Lower leg skin (tissue), 3 donors: ENCODE data around the gene HDAC4.

ENCODE experiments used
- POLR2A ChIP-seq, 2 donors: fragments of 450-650 bp; IDR thresholded peaks; one replicate each; pipeline ENCODE4 v1.6.1; 2016 to 2017; ENCODE audit warnings: antibody characterized with exemption in 2 of 2, mild to moderate bottlenecking in 1 of 2, moderate library complexity in 1 of 2
- TF ChIP-seq, protein P1 (sequence below), 3 donors: fragments of 450-650 bp; IDR thresholded peaks; one replicate each; pipeline ENCODE4 v1.5.1; 2016; ENCODE audit warnings: antibody characterized with exemption in 3 of 3, mild to moderate bottlenecking in 3 of 3, moderate library complexity in 2 of 3

DNA sequence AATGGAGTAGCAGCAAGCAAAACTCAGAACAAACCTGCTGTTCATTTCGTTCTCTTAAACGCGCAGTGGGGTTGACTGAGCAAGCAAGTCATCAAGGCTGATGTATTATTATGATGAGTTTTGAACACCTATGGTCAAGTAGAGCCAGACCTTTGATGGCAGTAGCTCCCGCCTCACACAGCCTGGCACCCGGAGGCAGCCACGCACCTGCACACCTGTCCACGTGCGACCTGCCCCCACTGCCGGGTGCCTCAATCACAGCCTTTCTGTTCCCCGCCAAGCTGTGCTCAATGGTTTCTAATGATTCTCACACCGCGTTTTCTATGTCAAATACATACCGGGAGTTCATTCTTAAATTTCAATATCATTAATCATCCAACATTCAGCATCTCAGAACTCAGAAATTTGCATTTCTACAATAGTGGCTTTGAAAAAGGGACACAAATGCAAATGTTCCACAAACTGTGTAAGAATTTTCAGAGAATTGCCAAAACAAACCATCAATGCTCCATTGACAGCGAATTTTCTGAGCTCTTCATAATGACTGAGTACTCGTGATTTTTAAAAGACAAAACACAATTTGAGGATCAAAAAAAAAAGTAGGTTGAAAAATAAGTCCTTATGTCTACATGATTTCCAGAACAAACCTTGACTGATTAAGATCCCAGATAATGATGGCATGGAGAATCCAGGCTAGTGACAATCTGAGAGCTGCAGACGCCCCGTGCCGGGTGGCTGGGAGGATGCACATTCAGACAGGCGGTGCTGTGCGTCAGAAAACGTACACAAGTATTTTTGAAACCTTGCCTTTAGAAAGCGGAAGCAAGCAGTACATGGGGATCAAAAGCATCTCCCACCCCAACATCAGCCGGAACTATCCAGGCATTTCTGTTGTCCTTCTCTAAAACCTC, 56.6 kb downstream of the HDAC4 start:
- TF ChIP-seq, protein P1, sequence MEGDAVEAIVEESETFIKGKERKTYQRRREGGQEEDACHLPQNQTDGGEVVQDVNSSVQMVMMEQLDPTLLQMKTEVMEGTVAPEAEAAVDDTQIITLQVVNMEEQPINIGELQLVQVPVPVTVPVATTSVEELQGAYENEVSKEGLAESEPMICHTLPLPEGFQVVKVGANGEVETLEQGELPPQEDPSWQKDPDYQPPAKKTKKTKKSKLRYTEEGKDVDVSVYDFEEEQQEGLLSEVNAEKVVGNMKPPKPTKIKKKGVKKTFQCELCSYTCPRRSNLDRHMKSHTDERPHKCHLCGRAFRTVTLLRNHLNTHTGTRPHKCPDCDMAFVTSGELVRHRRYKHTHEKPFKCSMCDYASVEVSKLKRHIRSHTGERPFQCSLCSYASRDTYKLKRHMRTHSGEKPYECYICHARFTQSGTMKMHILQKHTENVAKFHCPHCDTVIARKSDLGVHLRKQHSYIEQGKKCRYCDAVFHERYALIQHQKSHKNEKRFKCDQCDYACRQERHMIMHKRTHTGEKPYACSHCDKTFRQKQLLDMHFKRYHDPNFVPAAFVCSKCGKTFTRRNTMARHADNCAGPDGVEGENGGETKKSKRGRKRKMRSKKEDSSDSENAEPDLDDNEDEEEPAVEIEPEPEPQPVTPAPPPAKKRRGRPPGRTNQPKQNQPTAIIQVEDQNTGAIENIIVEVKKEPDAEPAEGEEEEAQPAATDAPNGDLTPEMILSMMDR (IDR thresholded peaks at IDR 0.05): no peak
- no peak for TF ChIP-seq POLR2A (IDR thresholded peaks at IDR 0.05)
